NB4 (cell line): ENCODE measurements around the gene HOXC4.

Experiments used
- TF ChIP-seq, protein P1 (sequence below): IDR thresholded peaks from one replicate; pipeline ENCODE4 v1.5.1; 2012; ENCODE audit warnings: low read depth, low read length
- TF ChIP-seq, protein P2 (sequence below): IDR thresholded peaks from 2 replicates; pipeline ENCODE4 v1.6.1; 2011; ENCODE audit warnings: low read depth, low read length

DNA sequence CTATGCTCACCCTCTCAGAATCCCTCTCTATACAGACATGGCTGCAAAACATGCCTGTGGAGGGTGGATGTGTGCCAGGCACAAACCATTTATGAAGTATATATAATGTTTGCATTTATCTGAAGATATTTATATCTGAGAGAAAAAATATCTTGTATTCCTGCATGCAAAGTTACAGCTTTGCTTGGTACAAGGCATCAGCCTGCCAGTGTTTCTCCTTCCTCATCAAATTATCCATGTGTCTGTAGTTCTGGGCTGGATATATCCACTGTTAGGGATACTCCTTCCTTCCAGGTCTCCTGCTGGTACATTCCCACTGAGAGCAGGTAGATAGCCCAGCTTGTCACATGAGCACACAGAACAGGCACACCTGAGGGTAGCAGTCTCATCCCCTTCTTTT lies 12.0 kb downstream of the HOXC4 start:
- TF ChIP-seq, protein P1, sequence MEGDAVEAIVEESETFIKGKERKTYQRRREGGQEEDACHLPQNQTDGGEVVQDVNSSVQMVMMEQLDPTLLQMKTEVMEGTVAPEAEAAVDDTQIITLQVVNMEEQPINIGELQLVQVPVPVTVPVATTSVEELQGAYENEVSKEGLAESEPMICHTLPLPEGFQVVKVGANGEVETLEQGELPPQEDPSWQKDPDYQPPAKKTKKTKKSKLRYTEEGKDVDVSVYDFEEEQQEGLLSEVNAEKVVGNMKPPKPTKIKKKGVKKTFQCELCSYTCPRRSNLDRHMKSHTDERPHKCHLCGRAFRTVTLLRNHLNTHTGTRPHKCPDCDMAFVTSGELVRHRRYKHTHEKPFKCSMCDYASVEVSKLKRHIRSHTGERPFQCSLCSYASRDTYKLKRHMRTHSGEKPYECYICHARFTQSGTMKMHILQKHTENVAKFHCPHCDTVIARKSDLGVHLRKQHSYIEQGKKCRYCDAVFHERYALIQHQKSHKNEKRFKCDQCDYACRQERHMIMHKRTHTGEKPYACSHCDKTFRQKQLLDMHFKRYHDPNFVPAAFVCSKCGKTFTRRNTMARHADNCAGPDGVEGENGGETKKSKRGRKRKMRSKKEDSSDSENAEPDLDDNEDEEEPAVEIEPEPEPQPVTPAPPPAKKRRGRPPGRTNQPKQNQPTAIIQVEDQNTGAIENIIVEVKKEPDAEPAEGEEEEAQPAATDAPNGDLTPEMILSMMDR, result no peak
- TF ChIP-seq, protein P2, sequence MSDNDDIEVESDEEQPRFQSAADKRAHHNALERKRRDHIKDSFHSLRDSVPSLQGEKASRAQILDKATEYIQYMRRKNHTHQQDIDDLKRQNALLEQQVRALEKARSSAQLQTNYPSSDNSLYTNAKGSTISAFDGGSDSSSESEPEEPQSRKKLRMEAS, result no peak
